Bone marrow (tissue), 2 donors: ENCODE results near the gene RBPJL.

ENCODE experiments used
- DNase-seq, 2 donors: peaks; one replicate each; lab custom pipeline; 2025; lab: John Stamatoyannopoulos, UW

The RBPJL gene

DNA sequence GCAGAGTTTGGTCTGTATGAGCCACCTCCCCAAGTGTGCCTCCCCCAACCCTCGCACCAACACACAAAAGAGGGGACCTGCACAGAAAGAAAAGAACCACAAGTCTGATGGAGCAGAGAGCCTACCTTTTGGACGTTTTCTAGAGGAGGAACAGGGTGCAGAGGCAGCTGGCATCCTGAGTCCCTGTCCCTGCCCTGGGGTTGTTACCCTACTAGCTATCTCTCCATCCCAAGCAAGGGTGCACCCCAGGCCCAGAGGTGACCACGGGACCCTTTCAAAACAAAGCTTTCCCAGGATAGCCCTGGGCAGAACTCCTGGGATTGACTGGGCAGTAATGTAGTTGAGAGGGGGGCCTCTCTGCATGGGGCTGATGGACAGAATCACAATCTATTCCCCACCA lies 11.2 kb downstream of the RBPJL start:
- DNase-seq, result no peak

DNA sequence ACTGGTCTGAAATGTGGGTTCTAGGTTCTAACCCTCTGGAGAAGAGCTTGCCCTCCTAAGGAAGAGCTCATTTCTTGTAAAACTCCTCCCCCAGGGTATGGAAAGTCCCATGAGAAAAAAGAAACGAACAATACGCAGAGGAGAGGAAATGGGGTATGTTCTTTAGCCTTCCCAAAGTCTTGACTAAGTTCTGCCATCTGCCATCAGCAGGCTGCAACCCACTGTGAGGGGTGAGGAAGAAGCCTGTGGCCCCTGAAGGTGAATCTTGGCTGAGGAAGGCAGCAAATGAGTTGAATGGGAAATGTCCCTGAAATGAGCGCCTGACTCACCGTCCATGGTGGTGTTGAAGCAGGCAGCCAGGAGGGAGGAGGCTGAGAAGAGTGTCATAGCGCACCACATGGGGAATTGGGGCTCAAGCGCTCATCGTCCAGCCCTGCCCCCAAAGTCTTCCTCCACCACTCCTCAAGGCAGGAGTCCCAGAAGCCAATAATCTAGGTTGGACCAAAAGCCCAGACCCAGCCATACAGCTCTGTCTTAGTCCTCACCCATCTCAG lies 11.8 kb downstream of the RBPJL start:
- no peak for DNase-seq

- DNase-seq, result no peak
Measured at GRCh38 chr20:45318948-45319347, 12.3 kb downstream of the RBPJL start.

- DNase-seq, result no peak
Measured at GRCh38 chr20:45320948-45321595, 14.4 kb downstream of the RBPJL start.

- DNase-seq, result peak; percentile 12 to 56
Measured at GRCh38 chr20:45322952-45323383, 16.3 kb downstream of the RBPJL start.

DNA sequence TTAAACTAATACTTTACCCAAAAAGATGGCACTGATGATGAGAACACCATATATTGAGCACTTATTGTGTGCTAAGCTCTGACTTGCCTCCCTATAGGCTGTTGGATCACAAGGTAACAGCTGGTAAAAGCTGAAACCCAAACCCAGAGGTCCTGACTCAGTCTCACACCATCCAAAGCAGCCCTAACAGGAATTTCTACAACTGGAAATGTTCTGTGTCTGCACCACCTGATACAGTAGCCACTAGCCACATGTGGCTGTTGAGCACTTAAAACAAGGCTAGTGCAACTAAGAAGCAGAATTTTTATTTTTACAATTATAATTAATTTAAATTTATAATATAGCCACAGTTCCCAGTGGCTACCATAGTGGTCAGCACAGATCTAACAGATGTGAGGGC lies 17.1 kb downstream of the RBPJL start:
- DNase-seq, result no peak

DNA sequence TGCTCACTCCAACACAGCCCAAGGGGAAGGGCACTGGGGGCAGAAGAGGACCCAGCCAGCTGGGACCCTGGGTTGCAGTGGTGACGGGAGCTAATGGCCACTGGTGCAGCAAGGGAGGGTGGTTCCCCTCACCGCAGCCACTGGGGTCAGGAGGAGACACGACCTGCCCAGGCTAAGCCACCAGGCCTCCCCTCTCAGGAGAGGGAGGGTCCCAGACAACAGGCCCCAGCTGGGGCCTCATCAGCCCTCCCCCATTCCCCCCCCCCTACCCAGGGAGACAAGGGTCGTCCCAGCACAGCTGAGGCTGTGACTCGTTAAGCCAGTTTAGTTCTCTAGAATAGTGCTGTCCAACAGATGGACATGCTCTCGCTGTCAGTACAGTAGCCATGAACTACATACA lies 18.7 kb downstream of the RBPJL start:
- no peak for DNase-seq

DNA sequence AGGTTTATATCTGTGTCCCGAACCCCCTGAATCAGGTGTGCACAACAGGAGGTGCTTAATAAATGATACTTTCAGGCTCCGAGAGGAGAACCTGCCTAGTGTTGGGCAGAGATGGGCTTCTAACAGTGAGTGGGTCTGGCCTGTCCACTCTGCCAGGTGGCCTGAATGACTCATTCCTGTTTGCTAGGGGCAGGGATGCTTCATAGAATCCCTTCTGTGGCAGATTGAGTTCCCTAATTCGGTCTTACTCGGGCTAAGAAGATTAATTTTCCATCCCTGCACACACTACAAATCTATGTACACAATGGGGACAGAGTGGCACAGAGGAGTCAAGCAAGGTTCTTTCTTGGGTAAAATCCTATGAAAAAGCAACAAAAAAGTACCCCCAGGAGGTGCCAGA lies 21.8 kb downstream of the RBPJL start:
- DNase-seq, result no peak

DNA sequence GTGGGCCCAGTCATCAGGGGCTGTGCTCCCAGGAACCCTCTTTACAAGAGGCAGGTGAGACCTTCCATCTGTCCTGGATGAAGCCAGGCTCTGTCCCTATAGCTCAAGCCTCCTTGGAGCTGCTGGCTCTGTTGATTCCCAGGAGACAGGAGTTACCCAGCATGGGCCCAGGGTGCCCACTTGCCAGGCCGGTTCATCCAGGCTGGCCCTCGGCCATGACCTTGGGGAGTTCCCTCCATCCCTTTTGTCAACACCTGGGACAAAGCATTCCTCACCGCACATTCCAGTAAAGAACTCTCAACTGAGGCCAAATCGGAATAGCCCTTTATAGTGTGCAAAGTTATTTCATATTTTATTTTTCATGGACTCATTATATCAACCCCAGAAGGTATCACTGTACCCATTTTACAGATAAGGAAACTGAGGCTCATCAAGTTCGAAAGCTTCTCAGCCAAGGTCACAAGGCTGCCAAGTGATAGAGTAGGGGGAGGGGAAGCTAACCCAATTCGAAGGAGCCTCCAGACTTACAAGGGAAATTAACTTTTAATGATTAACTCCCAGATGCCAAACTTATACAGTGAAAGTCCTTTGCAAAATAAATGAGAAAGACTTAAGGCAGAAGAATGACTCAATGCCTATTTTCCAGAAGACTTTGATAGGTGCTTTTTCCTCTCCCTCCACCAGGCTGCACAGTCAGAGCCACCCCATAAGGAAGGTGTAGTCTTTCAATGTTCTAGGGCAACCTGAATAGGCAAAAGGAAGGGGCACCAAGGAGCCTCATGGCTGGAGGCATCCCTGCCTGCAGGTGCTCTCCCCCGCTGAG lies 23.1 kb downstream of the RBPJL start:
- DNase-seq, result no peak

DNA sequence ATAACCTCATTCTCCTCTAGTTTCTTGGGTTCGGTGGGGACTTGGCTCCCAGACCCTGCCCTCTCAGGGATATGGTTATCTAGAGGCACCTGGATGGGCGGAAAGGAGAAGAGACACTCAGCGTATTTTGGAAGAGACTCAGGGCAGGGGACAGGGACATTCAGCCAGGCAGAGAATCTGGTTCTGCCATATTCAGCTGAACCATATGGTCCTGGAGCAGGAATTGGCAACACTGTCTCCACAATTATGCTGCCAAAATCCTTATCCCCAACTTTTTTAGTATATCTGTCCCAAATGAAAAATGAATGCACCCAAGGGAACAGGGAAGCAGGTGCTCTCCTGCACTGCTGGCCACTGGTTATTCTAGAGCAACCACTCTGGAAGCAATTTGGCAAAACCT lies 23.8 kb downstream of the RBPJL start:
- DNase-seq, result no peak

DNA sequence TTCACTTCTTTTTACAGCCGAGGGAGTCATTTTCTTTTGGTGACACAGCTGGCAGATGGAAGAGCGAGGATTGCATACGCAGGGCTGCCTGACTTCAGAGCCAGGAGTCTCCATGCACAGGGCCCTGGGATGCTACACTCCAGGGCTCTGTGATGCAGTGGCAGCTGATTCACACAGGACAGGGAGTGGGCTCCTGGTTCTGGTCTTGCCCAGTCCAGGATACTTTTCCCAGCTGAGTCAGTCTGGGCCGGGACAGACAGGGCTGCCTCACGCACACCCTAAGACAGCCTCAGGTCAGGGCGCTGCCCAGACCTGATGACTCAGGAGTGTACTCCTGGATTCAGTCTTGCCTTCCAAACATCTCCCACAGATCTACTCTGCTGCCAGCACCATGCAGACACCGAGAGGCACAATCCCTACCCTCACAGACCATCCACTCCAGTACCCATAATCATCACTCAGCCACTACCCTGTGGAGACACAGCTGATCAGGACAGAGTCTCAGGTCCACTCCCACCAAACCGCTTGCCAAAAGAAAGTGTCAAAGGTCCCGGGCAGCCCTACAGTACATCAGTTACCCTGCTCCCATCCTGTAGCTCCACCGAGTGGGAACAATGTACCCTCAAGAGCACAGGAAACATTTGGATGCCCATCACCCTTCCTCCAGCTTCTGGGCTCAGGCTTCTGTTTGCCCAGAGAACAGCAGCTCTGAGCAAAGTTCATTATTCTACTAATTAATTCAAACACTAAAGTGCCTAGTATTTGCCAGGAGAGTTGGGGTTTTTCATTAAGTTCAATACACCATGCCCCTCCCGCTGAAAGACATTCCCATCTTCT lies 30.1 kb downstream of the RBPJL start:
- DNase-seq, result no peak

- DNase-seq, result no peak
Measured at GRCh38 chr20:45337367-45338120, 30.9 kb downstream of the RBPJL start.

- DNase-seq, result no peak
Measured at GRCh38 chr20:45338121-45339030, 31.7 kb downstream of the RBPJL start.

- no peak for DNase-seq
Measured at GRCh38 chr20:45339084-45339483, 32.4 kb downstream of the RBPJL start.

DNA sequence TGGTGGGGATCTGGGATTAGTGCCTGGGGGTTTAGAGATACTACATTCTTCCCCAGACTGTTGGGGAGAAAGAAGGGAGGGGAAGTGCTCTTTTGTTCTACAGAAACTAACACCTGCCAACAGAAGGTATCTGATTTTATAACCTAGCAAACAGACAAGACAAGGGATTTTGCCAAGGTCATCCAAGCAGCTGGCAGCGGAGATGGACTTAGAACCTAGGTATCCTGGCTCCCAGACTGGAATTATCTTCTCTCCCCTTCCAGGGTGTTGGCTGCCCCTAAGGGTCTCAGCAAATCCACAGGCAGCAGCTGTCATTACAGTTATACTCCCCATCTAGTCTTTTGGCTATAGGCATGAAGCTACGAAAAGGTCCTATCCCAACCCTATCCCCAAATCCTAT lies 33.2 kb downstream of the RBPJL start:
- DNase-seq, result no peak

GRCh38 chr20:45340236-45340847 lies 33.7 kb downstream of the RBPJL start:
- no peak for DNase-seq

DNA sequence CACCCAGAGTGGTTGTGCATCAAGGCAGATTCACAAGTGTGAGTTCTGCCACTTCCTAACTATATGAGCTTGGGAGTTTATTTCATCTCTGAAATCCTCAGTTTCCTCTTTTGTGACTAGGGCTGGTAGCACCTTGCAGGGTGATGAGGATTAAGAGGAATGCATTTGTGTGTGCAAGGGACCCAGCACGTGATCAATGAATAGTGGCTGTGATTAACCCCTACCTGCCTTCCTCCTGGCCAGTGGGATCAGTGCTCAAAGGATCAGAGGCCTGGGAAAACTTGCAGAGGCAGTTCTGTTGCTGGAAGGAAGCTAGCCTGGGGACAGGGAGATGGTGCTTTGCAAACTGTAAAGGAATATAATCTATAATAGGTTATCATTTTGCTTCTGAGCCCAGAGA lies 34.3 kb downstream of the RBPJL start:
- DNase-seq, result no peak

- DNase-seq, result no peak
Measured at GRCh38 chr20:45341579-45341938, 34.9 kb downstream of the RBPJL start.

- no peak for DNase-seq
Measured at GRCh38 chr20:45341939-45342854, 35.6 kb downstream of the RBPJL start.
